ENCODE data around the gene VEGFC.

The VEGFC gene

GRCh38 chr4:176833400-176834175 lies 40.9 kb upstream of the VEGFC start:
- TF ChIP-seq SPI1 (IDR thresholded peaks at IDR 0.05; ENCODE audit: borderline replicate concordance, low read depth) (peak; percentile 42; the same call in 1 of the 2 replicates), CTCF (IDR thresholded peaks at IDR 0.05; ENCODE audit: insufficient read depth, low read length) (no peak), GABPA (IDR thresholded peaks at IDR 0.05; ENCODE audit: low read depth) (no peak), POLR2AphosphoS5 (IDR thresholded peaks at IDR 0.05; ENCODE audit: low read depth) (no peak)
- TF ChIP-seq, protein P1, sequence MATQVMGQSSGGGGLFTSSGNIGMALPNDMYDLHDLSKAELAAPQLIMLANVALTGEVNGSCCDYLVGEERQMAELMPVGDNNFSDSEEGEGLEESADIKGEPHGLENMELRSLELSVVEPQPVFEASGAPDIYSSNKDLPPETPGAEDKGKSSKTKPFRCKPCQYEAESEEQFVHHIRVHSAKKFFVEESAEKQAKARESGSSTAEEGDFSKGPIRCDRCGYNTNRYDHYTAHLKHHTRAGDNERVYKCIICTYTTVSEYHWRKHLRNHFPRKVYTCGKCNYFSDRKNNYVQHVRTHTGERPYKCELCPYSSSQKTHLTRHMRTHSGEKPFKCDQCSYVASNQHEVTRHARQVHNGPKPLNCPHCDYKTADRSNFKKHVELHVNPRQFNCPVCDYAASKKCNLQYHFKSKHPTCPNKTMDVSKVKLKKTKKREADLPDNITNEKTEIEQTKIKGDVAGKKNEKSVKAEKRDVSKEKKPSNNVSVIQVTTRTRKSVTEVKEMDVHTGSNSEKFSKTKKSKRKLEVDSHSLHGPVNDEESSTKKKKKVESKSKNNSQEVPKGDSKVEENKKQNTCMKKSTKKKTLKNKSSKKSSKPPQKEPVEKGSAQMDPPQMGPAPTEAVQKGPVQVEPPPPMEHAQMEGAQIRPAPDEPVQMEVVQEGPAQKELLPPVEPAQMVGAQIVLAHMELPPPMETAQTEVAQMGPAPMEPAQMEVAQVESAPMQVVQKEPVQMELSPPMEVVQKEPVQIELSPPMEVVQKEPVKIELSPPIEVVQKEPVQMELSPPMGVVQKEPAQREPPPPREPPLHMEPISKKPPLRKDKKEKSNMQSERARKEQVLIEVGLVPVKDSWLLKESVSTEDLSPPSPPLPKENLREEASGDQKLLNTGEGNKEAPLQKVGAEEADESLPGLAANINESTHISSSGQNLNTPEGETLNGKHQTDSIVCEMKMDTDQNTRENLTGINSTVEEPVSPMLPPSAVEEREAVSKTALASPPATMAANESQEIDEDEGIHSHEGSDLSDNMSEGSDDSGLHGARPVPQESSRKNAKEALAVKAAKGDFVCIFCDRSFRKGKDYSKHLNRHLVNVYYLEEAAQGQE (IDR thresholded peaks at IDR 0.05; ENCODE audit: insufficient replicate concordance, low read depth) = no peak
- Histone ChIP-seq H3K27me3 (ENCODE audit: insufficient read depth, poor library complexity, severe bottlenecking) (no peaks in the 10 kb centered on the region), H3K27ac (replicated peaks) (no peak overlapping the region), H3K4me3 (replicated peaks; ENCODE audit: insufficient read depth, low read length) (no peak overlapping the region)
- DNase-seq (ENCODE audit: low read depth in 1 of 2, low spot score in 1 of 2) = no peak

DNA sequence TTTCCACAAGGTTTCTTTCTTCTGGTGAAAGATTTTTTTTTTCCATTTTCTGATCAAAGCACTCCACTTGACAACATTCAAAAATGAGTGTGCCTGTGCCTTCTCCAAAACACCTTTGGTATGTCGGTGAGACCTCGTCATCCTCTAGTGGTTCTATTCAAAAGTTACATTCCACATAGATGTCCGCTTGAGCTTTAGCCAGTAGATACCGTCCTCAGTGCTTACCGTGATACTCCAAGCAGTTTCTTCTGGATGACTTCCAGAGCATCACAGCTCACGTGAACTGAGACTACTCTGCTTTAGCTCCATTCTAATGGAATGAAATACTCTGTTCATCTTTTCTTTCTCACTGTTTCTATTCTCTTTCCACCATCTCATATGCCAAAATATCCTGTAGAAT lies 38.2 kb upstream of the VEGFC start:
- H3K27me3 ChIP-seq (ENCODE audit: insufficient read depth, poor library complexity, severe bottlenecking) = no peaks in the 10 kb centered on the region
- H3K4me3 ChIP-seq (replicated peaks; ENCODE audit: insufficient read depth, low read length) = no peak overlapping the region
- H3K27ac ChIP-seq (replicated peaks) = no peak overlapping the region
- TF ChIP-seq POLR2AphosphoS5 (IDR thresholded peaks at IDR 0.05; ENCODE audit: low read depth) (no peak), GABPA (IDR thresholded peaks at IDR 0.05; ENCODE audit: low read depth) (no peak), CTCF (IDR thresholded peaks at IDR 0.05; ENCODE audit: insufficient read depth, low read length) (no peak), SPI1 (IDR thresholded peaks at IDR 0.05; ENCODE audit: borderline replicate concordance, low read depth) (no peak)
- TF ChIP-seq, protein P1 (IDR thresholded peaks at IDR 0.05; ENCODE audit: insufficient replicate concordance, low read depth) = no peak
- DNase-seq (ENCODE audit: low read depth in 1 of 2, low spot score in 1 of 2) = no peak

- no peak overlapping the region for H3K4me3 ChIP-seq (replicated peaks; ENCODE audit: insufficient read depth, low read length)
- no peak for DNase-seq (ENCODE audit: low read depth in 1 of 2, low spot score in 1 of 2)
These were observed 32.9 kb upstream of the VEGFC start for GRCh38 chr4:176825586-176825985.

More at GRCh38 chr4:176825586-176825985, 32.9 kb upstream of the VEGFC start:
- no peak overlapping the region for H3K27ac ChIP-seq (replicated peaks)
- TF ChIP-seq GABPA (IDR thresholded peaks at IDR 0.05; ENCODE audit: low read depth) (no peak), SPI1 (IDR thresholded peaks at IDR 0.05; ENCODE audit: borderline replicate concordance, low read depth) (no peak), POLR2AphosphoS5 (IDR thresholded peaks at IDR 0.05; ENCODE audit: low read depth) (no peak), CTCF (IDR thresholded peaks at IDR 0.05; ENCODE audit: insufficient read depth, low read length) (no peak)
- TF ChIP-seq, protein P1 (IDR thresholded peaks at IDR 0.05; ENCODE audit: insufficient replicate concordance, low read depth) = no peak
- H3K27me3 ChIP-seq (ENCODE audit: insufficient read depth, poor library complexity, severe bottlenecking) = no peaks in the 10 kb centered on the region
